Ectodermal cell (in vitro differentiated cells): ENCODE measurements around the gene ITM2B.

ENCODE experiments used
- H3K27ac ChIP-seq: 2 replicates; pipeline ENCODE4 v1.7.0; 2013; ENCODE audit warnings: mild to moderate bottlenecking, low read depth, low read length; ENCODE audit not compliant: insufficient read depth, poor library complexity, severe bottlenecking
- H3K27me3 ChIP-seq: 2 replicates; pipeline ENCODE4 v1.7.0; 2013; ENCODE audit warnings: mild to moderate bottlenecking, low read length; ENCODE audit not compliant: insufficient read depth, control insufficient read depth, poor library complexity, severe bottlenecking
- H3K36me3 ChIP-seq: one replicate; pipeline ENCODE4 v1.7.0; 2013; ENCODE audit warnings: low read length; ENCODE audit not compliant: control insufficient read depth, insufficient read depth
- H3K4me1 ChIP-seq: one replicate; pipeline ENCODE4 v1.7.0; 2013; ENCODE audit warnings: low read length; ENCODE audit not compliant: control insufficient read depth, insufficient read depth
- H3K4me3 ChIP-seq: 2 replicates; pipeline ENCODE4 v1.7.0; 2013; ENCODE audit warnings: low read depth, low read length, control low read depth; ENCODE audit not compliant: insufficient read depth
- H3K9me3 ChIP-seq: 2 replicates; pipeline ENCODE4 v1.7.0; 2013; ENCODE audit warnings: mild to moderate bottlenecking, low read length, moderate library complexity; ENCODE audit not compliant: control insufficient read depth
- WGBS, 2 experiments: methylation state at CpG; one replicate each; pipeline ENCODE4 v1.1.7; 2013; ENCODE audit warnings: missing lambda C conversion rate in 2 of 2; 5-methylcytosine and 5-hydroxymethylcytosine counted together

The ITM2B gene

GRCh38 chr13:48318821-48319511, 86.0 kb downstream of the ITM2B start:
- no peaks in the 10 kb centered on the region for H3K27me3 ChIP-seq
- H3K36me3 ChIP-seq: peaks cover 12% of the 10 kb centered on the region
- H3K9me3 ChIP-seq: no peaks in the 10 kb centered on the region
- H3K4me3 ChIP-seq: no peak overlapping the region
- WGBS, 2 experiments: 96% methylated on average over 47 of the region's 47 CpGs
- no peak overlapping the region for H3K27ac ChIP-seq
- H3K4me1 ChIP-seq: no peaks in the 10 kb centered on the region
